ENCODE measurements around the gene USP32. TPM values are rescaled to one million over a fixed set of nuclear protein-coding genes. Genes with fewer than 3 reads are reported as not detected.
A peak's percentile ranks its signal among the peaks of the same experiment; 100 is the strongest.

USP32 gene
- total and polyA plus RNA-seq, 7 donors, result 19.5 to 64.9 (median 38.6) TPM

DNA sequence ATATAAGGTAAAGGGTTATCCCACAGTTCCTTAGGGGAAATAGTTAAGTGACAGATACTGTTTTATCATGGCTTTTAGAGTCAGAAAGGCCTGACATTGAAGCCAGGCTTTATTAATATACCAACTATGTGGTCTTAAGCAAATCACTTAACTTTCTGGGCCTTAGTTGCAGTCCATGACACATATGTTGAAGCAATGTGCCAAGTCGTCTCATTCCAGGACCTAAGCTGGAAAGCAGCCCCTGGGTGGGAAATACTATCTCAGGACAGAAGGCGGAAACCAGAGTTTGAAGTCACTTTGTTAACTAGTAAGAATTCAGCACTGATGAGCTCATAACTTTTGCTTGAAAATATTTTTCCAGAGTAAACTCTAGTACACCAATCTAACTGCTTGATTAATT is 80.0 kb downstream of the USP32 start:
- no peak for DNase-seq
- H3K36me3 ChIP-seq (ENCODE audit: insufficient read depth in 1 of 2, low read depth in 1 of 2), result no peaks in the 10 kb centered on the region
- WGBS, 3 donors, result 59 to 79% (median 67%) methylated on average over 2 of the region's 2 CpGs
- H3K9me3 ChIP-seq, result no peaks in the 10 kb centered on the region
- H3K27me3 ChIP-seq (ENCODE audit: insufficient read depth in 3 of 3, low read length in 2 of 3), result no peaks in the 10 kb centered on the region
- H3K4me3 ChIP-seq, result no peak overlapping the region
- intact Hi-C loops (cut with DNase I), result no loop called here
- TF ChIP-seq, protein P1, sequence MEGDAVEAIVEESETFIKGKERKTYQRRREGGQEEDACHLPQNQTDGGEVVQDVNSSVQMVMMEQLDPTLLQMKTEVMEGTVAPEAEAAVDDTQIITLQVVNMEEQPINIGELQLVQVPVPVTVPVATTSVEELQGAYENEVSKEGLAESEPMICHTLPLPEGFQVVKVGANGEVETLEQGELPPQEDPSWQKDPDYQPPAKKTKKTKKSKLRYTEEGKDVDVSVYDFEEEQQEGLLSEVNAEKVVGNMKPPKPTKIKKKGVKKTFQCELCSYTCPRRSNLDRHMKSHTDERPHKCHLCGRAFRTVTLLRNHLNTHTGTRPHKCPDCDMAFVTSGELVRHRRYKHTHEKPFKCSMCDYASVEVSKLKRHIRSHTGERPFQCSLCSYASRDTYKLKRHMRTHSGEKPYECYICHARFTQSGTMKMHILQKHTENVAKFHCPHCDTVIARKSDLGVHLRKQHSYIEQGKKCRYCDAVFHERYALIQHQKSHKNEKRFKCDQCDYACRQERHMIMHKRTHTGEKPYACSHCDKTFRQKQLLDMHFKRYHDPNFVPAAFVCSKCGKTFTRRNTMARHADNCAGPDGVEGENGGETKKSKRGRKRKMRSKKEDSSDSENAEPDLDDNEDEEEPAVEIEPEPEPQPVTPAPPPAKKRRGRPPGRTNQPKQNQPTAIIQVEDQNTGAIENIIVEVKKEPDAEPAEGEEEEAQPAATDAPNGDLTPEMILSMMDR (IDR thresholded peaks at IDR 0.05), result no peak
- peaks cover 8% of the 10 kb centered on the region for H3K4me1 ChIP-seq
- peak in 3 of 4 donors; percentile 41 to 61 (median 61) for ATAC-seq
- no peak overlapping the region for H3K27ac ChIP-seq

DNA sequence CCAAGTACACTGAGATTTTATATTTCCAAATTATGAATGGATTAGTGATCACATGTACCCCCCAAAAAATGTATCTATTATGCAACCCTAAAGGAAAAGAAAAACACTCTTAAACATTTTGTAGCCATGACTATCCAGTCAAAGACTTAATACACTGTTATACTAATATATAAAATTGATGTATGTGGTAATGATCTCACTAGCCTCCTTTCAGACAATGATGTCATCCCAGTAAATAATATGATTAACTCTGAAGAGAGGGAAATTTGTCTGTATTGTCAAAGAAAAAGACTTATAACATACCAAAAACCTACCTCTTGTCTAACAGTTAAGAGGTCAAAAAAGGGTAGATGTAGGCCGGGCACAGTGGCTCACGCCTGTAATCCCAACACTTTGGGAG is 80.7 kb downstream of the USP32 start:
- Histone ChIP-seq H3K9me3 (no peaks in the 10 kb centered on the region), H3K36me3 (ENCODE audit: insufficient read depth in 1 of 2, low read depth in 1 of 2) (no peaks in the 10 kb centered on the region), H3K4me1 (peaks cover 8% of the 10 kb centered on the region), H3K27ac (no peak overlapping the region), H3K27me3 (ENCODE audit: insufficient read depth in 3 of 3, low read length in 2 of 3) (no peaks in the 10 kb centered on the region), H3K4me3 (no peak overlapping the region)
- TF ChIP-seq, protein P1 (IDR thresholded peaks at IDR 0.05), result no peak
- ATAC-seq (no peak), DNase-seq (no peak)
- WGBS, 3 donors, result 96 to 98% (median 97%) methylated on average over 2 of the region's 2 CpGs
- intact Hi-C loops (cut with DNase I), result no loop called here

DNA sequence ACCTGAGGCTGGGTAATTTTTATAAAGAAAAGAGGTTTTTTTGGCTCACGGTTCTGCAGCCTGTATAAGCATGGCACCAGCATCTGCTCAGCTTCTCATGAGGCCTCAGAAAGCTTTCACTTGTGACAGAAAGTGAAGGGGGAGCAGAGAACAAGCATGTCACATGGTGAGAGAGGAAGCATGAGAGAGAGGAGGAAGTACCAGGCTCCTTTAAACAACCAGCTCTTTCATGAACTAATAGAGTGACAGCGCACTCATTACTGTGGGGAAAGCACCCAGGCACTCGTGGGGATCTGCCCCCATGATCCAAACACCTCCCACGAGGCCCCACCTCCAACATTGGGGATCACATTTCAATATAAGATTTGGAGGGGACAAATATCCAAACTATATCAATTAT is 86.8 kb downstream of the USP32 start:
- DNase-seq (no peak), ATAC-seq (peak in 2 of 4 donors; percentile 48 to 56)
- intact Hi-C loops (cut with DNase I), result no loop called here
- WGBS, 3 donors, result 55 to 68% (median 59%) methylated on average over 4 of the region's 4 CpGs
- Histone ChIP-seq H3K27ac (no peak overlapping the region), H3K4me3 (no peak overlapping the region), H3K36me3 (ENCODE audit: insufficient read depth in 1 of 2, low read depth in 1 of 2) (peaks cover 0 to 4% of the 10 kb centered on the region in 2 donors), H3K27me3 (ENCODE audit: insufficient read depth in 3 of 3, low read length in 2 of 3) (no peaks in the 10 kb centered on the region), H3K9me3 (no peaks in the 10 kb centered on the region), H3K4me1 (peaks cover 10% of the 10 kb centered on the region)
- TF ChIP-seq, protein P1 (IDR thresholded peaks at IDR 0.05), result no peak

DNA sequence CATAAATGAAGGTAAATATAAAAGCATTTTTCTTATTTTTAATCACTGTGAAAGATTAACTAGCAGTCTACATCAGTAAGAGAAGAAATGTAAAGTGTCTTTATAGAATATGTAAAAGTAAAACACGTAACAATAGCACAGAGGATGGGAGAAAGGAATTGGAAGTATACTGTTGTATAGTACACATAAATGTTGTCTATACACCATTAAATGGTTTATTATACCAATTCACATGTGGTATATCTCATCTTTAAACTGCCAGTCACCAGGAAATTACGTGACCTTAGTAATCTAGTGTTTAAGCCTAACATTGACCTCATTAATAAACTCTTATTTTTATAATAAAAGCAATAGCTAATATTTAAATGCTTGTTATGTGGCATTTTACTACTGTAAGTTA is 87.4 kb downstream of the USP32 start:
- Histone ChIP-seq H3K4me1 (peaks cover 10% of the 10 kb centered on the region), H3K36me3 (ENCODE audit: insufficient read depth in 1 of 2, low read depth in 1 of 2) (peaks cover 0 to 7% of the 10 kb centered on the region in 2 donors), H3K4me3 (no peak overlapping the region), H3K27ac (no peak overlapping the region), H3K9me3 (no peaks in the 10 kb centered on the region), H3K27me3 (ENCODE audit: insufficient read depth in 3 of 3, low read length in 2 of 3) (no peaks in the 10 kb centered on the region)
- TF ChIP-seq, protein P1 (IDR thresholded peaks at IDR 0.05), result no peak
- ATAC-seq, result no peak
- 96 to 98% (median 97%) methylated on average over 2 of the region's 2 CpGs for WGBS, 3 donors
- no peak for DNase-seq
- intact Hi-C loops (cut with DNase I), result no loop called here

DNA sequence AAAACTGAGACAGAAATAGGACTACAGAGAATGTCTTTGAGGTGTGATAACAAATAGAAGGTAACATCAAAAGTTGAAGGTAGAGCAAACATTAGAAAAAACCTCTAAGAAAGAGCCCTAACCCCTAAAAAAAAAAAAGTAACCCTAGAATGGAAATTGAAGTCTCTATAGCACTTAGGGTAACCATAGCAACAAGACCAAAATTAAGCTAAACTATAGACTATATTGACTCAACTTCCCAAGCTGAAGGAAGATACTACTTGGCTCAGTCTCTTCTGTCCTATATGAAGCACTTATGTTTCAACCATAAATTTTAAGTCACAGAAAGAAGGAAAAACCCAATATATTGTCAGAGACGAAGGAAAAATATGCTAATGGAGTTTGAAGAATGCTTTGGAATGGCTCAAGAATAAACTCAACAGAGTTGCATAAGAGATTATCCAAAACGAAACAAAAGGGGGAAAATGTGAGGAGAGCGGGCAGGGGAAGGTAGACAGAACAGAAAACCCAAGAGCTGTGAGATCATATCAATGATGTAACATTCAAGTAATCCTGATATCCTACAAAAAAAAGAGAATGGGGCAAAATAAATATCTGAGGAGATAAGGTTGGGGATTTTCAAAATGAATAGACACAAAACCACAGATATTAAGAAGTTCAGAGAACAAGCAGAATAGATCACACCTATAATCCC is 88.4 kb downstream of the USP32 start:
- Histone ChIP-seq H3K9me3 (no peaks in the 10 kb centered on the region), H3K4me1 (peaks cover 10% of the 10 kb centered on the region), H3K27me3 (ENCODE audit: insufficient read depth in 3 of 3, low read length in 2 of 3) (no peaks in the 10 kb centered on the region), H3K27ac (no peak overlapping the region), H3K4me3 (no peak overlapping the region), H3K36me3 (ENCODE audit: insufficient read depth in 1 of 2, low read depth in 1 of 2) (peaks cover 0 to 7% of the 10 kb centered on the region in 2 donors)
- WGBS, 3 donors, result 91 to 96% (median 95%) methylated on average over 3 of the region's 3 CpGs
- intact Hi-C loops (cut with DNase I), result no loop called here
- DNase-seq (no peak), ATAC-seq (no peak)
- TF ChIP-seq, protein P1 (IDR thresholded peaks at IDR 0.05), result no peak
